Measurements from ENCODE around the gene HOXB3. TPM values are rescaled to one million over a fixed set of nuclear protein-coding genes. Genes with fewer than 3 reads are reported as not detected.

The HOXB3 gene
- polyA plus RNA-seq, 1 experiment, result 33.0 TPM

DNA sequence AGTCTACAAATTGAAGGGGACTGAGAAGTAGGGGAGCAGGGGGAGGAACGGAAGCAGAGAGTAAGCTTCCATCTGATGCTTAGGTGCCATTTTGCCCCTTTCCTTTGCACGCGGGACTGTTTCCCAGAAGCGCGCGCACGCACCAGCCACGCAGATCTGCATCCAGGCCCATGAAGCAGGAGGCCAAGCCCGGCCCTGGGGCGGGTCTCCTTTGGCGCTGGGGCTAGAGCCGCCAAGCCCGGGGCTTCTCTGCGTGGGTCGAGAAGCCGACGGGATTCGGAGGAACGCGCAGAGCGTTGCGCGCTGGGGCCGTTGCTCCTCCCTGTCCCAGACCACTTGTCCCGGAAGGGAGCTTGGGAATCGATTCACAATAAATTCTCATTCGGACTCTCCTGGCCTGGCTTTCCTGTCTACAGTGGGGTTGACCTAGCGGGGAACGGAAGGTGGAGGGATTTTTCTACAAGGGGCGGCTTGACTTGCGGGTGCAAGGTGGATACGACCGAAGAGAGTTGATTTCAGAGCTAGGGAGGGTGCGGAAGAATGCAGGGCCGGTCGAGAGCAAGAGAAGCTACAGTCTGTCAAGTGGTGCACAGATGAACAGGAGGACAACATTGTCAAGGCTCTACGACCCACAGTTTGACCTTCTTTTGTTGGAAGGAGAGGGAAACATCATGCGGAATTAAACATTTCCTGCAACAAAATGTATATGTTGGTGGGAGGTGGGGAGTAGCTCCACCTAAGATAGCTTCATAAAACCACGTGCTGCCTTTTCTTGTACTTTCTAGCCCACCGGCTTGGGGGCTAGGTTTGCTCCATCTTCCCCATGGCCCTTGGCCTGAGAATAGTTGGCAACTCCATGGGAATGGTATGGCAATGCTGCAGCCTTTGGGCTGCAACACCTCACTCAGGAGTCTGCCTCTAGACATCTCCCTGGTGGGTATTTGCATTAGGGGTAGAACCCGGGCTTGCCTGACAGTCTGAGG is 31.7 kb upstream of the HOXB3 start:
- peaks cover 95% of the 10 kb centered on the region for H3K27me3 ChIP-seq (ENCODE audit: control insufficient read depth, insufficient read depth, low read length)
- H3K27ac ChIP-seq (ENCODE audit: low read depth, low read length), result no peak overlapping the region
- POLR2A ChIA-PET, result no interaction called here
- CTCF ChIA-PET, result interaction anchor here (0.6 to 2.9 kb wide), 5 partner anchors 57 to 491 kb away, joined by 3 to 10 read pairs (median 4); no protein-coding TSS in a partner anchor
- TF ChIP-seq, protein P1, sequence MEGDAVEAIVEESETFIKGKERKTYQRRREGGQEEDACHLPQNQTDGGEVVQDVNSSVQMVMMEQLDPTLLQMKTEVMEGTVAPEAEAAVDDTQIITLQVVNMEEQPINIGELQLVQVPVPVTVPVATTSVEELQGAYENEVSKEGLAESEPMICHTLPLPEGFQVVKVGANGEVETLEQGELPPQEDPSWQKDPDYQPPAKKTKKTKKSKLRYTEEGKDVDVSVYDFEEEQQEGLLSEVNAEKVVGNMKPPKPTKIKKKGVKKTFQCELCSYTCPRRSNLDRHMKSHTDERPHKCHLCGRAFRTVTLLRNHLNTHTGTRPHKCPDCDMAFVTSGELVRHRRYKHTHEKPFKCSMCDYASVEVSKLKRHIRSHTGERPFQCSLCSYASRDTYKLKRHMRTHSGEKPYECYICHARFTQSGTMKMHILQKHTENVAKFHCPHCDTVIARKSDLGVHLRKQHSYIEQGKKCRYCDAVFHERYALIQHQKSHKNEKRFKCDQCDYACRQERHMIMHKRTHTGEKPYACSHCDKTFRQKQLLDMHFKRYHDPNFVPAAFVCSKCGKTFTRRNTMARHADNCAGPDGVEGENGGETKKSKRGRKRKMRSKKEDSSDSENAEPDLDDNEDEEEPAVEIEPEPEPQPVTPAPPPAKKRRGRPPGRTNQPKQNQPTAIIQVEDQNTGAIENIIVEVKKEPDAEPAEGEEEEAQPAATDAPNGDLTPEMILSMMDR (IDR thresholded peaks at IDR 0.05; ENCODE audit: low read depth, low read length), result no peak
- no peak overlapping the region for H3K4me3 ChIP-seq (ENCODE audit: low read depth, low read length)
- peaks cover 6% of the 10 kb centered on the region; the same call in 1 of the 2 replicates for H3K9me3 ChIP-seq (ENCODE audit: control insufficient read depth, insufficient read depth, low read length)
- DNase-seq (ENCODE audit: low read depth, low spot score), result no peak

DNA sequence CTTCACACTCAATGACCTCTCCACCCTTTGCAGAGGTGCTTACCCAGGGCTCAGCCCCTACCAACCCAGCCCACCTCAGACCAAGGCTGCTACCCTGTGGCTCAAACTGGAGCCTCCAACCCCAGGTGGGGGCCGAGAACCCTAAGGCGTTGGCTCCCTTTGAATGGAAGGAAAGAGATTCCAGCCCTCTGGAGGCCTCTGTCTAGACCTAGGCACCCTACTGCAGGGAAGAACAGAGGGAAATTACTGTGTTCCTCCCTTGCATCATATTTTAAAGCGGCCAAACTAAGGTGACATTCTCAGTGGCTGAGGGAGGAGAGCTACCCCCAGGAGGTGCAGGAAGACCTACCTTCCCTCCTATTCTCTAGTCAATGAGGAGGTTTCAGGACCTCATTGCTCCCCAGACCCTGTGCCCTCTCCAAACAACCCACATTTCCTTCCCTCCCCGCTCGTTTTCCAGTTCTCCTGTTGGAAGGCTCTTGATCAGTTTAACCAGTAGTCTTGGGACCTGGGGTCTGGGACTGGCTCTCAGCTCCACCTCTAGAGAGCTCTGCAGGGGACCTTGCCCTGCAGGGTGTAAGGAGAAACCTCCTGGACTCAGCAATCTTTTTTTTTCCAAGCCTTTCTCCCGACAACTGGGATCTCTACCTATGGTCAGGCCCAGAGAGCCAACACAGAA is 30.6 kb upstream of the HOXB3 start:
- H3K27me3 ChIP-seq (ENCODE audit: control insufficient read depth, insufficient read depth, low read length), result peaks cover 96% of the 10 kb centered on the region
- DNase-seq (ENCODE audit: low read depth, low spot score), result no peak
- ChIA-PET POLR2A (no interaction called here), CTCF (interaction anchor here (0.6 to 3.9 kb wide), 6 partner anchors 279 to 490 kb away, joined by 3 to 42 read pairs (median 4); no protein-coding TSS in a partner anchor)
- H3K9me3 ChIP-seq (ENCODE audit: control insufficient read depth, insufficient read depth, low read length), result peaks cover 6% of the 10 kb centered on the region; the same call in 1 of the 2 replicates
- no peak overlapping the region for H3K4me3 ChIP-seq (ENCODE audit: low read depth, low read length)
- TF ChIP-seq, protein P1 (IDR thresholded peaks at IDR 0.05; ENCODE audit: low read depth, low read length), result no peak
- peak overlapping the region; percentile 11 for H3K27ac ChIP-seq (ENCODE audit: low read depth, low read length)

DNA sequence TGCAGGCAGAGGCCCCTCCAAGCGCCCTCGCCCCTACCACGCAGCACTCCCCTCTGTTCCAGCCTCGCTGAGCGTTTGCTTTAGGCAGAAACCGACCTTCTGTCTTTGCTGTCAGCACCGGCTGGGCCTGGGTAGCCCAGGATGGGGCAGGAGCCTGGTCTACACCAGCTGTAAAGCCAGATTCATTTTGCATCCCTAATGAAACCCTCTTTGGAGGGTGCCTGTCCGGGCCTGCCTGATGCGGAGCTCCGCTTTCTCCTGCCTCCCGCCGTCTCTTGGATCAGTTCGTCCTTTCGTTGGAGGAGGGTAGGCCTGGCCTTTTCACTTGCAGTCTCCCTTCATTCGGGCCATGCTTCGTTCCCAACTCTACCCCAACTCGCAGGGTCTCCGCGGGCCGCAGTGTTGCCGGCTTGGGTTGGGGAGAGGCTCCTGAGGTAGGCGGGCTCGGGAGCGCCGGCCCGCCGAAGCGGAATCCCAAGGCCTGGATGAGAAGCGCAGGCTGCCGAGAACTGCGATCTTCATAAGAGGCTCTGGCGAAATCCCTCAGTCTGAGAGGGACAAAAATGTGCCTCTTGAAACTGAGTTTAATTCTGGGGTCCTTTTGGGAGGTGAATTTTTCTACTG is 29.9 kb upstream of the HOXB3 start:
- peaks cover 6% of the 10 kb centered on the region; the same call in 1 of the 2 replicates for H3K9me3 ChIP-seq (ENCODE audit: control insufficient read depth, insufficient read depth, low read length)
- H3K27me3 ChIP-seq (ENCODE audit: control insufficient read depth, insufficient read depth, low read length), result peaks cover 97% of the 10 kb centered on the region
- H3K27ac ChIP-seq (ENCODE audit: low read depth, low read length), result no peak overlapping the region
- ChIA-PET CTCF (interaction anchor here (0.9 to 3.9 kb wide), 5 partner anchors 104 to 312 kb away, joined by 3 to 42 read pairs (median 10); no protein-coding TSS in a partner anchor), POLR2A (no interaction called here)
- no peak for DNase-seq (ENCODE audit: low read depth, low spot score)
- TF ChIP-seq, protein P1 (IDR thresholded peaks at IDR 0.05; ENCODE audit: low read depth, low read length), result no peak
- H3K4me3 ChIP-seq (ENCODE audit: low read depth, low read length), result no peak overlapping the region

DNA sequence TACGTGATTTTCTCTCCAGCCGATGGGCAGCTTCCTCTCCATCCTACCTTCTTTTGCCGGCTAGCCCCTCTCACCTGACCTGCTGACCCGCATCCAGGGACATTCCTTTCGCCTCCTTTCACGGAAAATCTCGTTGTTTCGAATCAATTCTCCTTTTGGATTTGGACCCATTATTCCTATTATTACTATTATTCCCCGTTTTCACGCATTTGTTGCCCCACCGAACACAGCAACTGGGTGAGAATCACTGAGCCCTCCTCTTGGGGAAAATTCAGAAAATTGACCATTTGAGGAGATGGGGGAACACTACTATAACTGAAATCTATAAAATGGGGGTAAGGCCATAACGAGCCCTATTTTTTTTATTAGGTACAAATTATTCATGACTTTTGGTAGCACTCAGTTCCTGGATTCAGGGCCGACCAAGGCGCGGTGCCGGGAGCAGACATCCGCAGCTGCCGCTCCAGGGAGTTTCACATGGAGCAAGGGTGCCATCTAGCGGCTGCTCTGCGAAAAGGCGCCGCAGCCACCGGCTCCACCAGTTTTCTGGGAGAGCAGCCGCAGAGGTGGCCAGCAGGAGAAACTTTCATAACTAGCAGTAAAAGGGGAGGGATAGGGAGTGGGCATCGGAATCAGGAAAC is 28.3 kb upstream of the HOXB3 start:
- H3K27ac ChIP-seq (ENCODE audit: low read depth, low read length), result no peak overlapping the region
- peaks cover 96% of the 10 kb centered on the region for H3K27me3 ChIP-seq (ENCODE audit: control insufficient read depth, insufficient read depth, low read length)
- no peak overlapping the region for H3K4me3 ChIP-seq (ENCODE audit: low read depth, low read length)
- ChIA-PET POLR2A (interaction anchor here (1.2 kb wide), 1 partner anchor 25 kb away, joined by 3 read pairs; the partner anchor contains the start of gene HOXB5), CTCF (interaction anchor here (0.6 to 3.9 kb wide), 30 partner anchors 9 to 600 kb away, joined by 3 to 42 read pairs (median 4); partner anchors contain the start of gene HOXB5)
- H3K9me3 ChIP-seq (ENCODE audit: control insufficient read depth, insufficient read depth, low read length), result peaks cover 6% of the 10 kb centered on the region; the same call in 1 of the 2 replicates
- no peak for DNase-seq (ENCODE audit: low read depth, low spot score)
- TF ChIP-seq, protein P1 (IDR thresholded peaks at IDR 0.05; ENCODE audit: low read depth, low read length), result peak; percentile 96

All from AG04450 (cell line).